Measurements from ENCODE around the gene PRPS1.

- no peak for TF ChIP-seq TAF1 (IDR thresholded peaks at IDR 0.05; ENCODE audit: low read depth, low read length)
- no peak for TF ChIP-seq POLR2A (IDR thresholded peaks at IDR 0.05; ENCODE audit: low read depth, low read length)
- no peak for TF ChIP-seq POLR2AphosphoS5 (IDR thresholded peaks at IDR 0.05; ENCODE audit: low read depth, low read length)
- TF ChIP-seq SPI1 (IDR thresholded peaks at IDR 0.05; ENCODE audit: low read depth, low read length): no peak
- TF ChIP-seq POU2F2 (IDR thresholded peaks at IDR 0.05; ENCODE audit: low read depth, low read length): no peak
- no peak for TF ChIP-seq PAX5 (IDR thresholded peaks at IDR 0.05; ENCODE audit: insufficient read depth, low read length, severe bottlenecking)
These were observed 3.4 kb upstream of the PRPS1 start for GRCh38 chrX:107624893-107625292.

Data from GM12891 (cell line).